Measurements from ENCODE around the gene TRAPPC13. TPM values are rescaled to one million over a fixed set of nuclear protein-coding genes. Genes with fewer than 3 reads are reported as not detected.

TRAPPC13 gene
- total RNA-seq, 1 donor from 2014 or later, result 21.5 TPM

GRCh38 chr5:65693121-65693520 is 68.3 kb downstream of the TRAPPC13 start:
- H3K9me3 ChIP-seq, result no peaks in the 10 kb centered on the region
- H3K36me3 ChIP-seq, result peaks cover 26% of the 10 kb centered on the region
- H3K27me3 ChIP-seq (ENCODE audit: low read depth), result no peaks in the 10 kb centered on the region
- no peaks in the 10 kb centered on the region for H3K4me1 ChIP-seq
- ATAC-seq (no peak), DNase-seq (no peak)
- intact Hi-C loops (cut with DNase I), result no loop called here
- TF ChIP-seq CTCF (IDR thresholded peaks at IDR 0.05), result no peak
- no peak overlapping the region for H3K27ac ChIP-seq
- H3K4me3 ChIP-seq, result no peak overlapping the region

DNA sequence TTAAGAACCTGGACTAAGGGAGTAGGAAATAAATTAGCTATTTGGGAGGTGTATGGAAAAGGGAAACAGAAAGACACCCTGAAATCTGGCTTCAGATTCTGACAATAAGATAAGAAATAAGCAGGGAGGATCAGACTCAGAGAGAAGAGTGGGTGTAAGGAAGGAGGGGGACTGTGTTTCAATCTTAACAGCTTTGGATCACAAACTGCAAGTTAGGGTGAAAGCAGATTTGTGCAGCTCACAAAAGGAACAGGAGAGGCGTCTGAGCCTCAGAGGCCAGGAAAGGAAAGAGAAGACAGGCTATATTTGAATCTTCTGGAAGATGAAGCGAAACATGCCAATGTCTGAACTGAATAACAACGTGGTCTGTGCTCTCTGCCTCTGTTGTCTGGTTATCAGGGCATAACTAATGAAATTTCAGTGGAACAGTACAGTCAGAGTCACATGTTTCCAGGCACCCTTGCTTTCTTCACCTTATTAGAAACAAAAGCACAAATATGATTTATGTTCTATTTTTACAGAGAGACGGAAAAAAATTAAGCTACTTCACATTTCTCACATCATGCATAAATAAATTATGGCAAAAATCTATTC is 70.4 kb downstream of the TRAPPC13 start:
- Histone ChIP-seq H3K9me3 (no peaks in the 10 kb centered on the region), H3K4me1 (no peaks in the 10 kb centered on the region), H3K27ac (no peak overlapping the region), H3K27me3 (ENCODE audit: low read depth) (no peaks in the 10 kb centered on the region), H3K4me3 (no peak overlapping the region), H3K36me3 (peaks cover 20% of the 10 kb centered on the region)
- no peak for TF ChIP-seq CTCF (IDR thresholded peaks at IDR 0.05)
- no peak for ATAC-seq
- intact Hi-C loops (cut with DNase I), result no loop called here
- DNase-seq, result no peak

- Histone ChIP-seq H3K36me3 (peaks cover 20% of the 10 kb centered on the region), H3K27me3 (ENCODE audit: low read depth) (no peaks in the 10 kb centered on the region), H3K27ac (no peak overlapping the region), H3K4me1 (no peaks in the 10 kb centered on the region), H3K4me3 (no peak overlapping the region), H3K9me3 (no peaks in the 10 kb centered on the region)
- TF ChIP-seq CTCF (IDR thresholded peaks at IDR 0.05), result no peak
- ATAC-seq, result no peak
- DNase-seq, result no peak
- intact Hi-C loops (cut with DNase I), result no loop called here
Measured at GRCh38 chr5:65695896-65696295, 71.1 kb downstream of the TRAPPC13 start.

DNA sequence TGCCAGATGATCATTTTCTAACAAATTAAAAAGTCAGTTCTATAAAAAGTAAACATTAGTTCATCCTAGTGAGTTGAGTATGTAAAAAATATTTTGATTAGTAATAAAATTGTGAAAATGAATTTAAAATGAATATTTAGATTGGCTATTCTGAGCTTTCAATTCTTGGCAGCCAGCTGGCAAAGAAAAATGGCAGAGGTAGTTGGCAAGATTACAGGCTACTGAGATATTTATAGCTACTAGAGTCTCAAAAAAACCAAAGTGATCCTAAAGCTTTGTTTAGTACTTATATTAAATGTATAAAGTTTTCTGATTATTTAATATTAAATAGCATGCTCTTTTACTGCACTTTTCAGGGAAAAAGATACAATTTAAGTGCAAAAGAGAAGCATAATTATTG is 72.1 kb downstream of the TRAPPC13 start:
- DNase-seq, result no peak

DNA sequence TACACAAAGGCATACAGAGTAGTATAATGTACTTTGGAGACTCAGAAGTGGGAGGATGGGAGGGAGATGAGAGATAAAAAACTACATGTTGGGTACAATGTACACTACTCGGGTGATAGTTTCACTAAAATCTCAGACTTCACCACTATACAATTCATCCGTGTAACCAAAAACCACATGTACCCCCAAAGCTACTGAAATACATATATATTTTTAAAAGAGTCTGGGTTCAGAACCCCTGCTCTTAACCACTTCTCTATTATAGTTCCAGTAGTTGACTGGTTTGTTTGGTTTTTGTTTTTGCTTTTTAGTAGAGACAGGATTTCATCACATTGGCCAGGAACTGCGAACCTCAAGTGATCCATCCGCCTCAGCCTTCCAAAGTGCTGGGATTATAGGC is 74.5 kb downstream of the TRAPPC13 start:
- H3K4me1 ChIP-seq, result no peaks in the 10 kb centered on the region
- no peaks in the 10 kb centered on the region for H3K27me3 ChIP-seq (ENCODE audit: low read depth)
- H3K4me3 ChIP-seq, result no peak overlapping the region
- no peak for ATAC-seq
- H3K27ac ChIP-seq, result no peak overlapping the region
- intact Hi-C loops (cut with DNase I), result no loop called here
- H3K36me3 ChIP-seq, result peaks cover 20% of the 10 kb centered on the region
- no peak for DNase-seq
- no peaks in the 10 kb centered on the region for H3K9me3 ChIP-seq
- no peak for TF ChIP-seq CTCF (IDR thresholded peaks at IDR 0.05)

More for the DNA sequence above, 72.1 kb downstream of the TRAPPC13 start:
- H3K27ac ChIP-seq, result no peak overlapping the region
- ATAC-seq, result no peak
- H3K27me3 ChIP-seq (ENCODE audit: low read depth), result no peaks in the 10 kb centered on the region
- intact Hi-C loops (cut with DNase I), result no loop called here
- peaks cover 11% of the 10 kb centered on the region for H3K36me3 ChIP-seq
- H3K9me3 ChIP-seq, result no peaks in the 10 kb centered on the region
- no peak overlapping the region for H3K4me3 ChIP-seq
- TF ChIP-seq CTCF (IDR thresholded peaks at IDR 0.05), result no peak
- H3K4me1 ChIP-seq, result no peaks in the 10 kb centered on the region
